Mucosa of descending colon (tissue), 3 donors: ENCODE results near the gene VAV3. TPM values are rescaled to one million over a fixed set of nuclear protein-coding genes. Genes with fewer than 3 reads are reported as not detected.

Experiments used
- ATAC-seq: fragments of 200-7000 bp; cut with Tn5 transposase; one replicate; pipeline ENCODE4 v1.9.1; 2020; ENCODE audit warnings: mild to moderate bottlenecking, moderate library complexity
- DNase-seq, 3 donors: peaks; one replicate each; pipeline ENCODE4 v3.0.0-alpha.2; 2020
- H3K36me3 ChIP-seq: fragments of 200-600 bp; one replicate; pipeline ENCODE4 v1.8.0; 2021; ENCODE audit warnings: low read depth, mild to moderate bottlenecking
- H3K4me1 ChIP-seq: fragments of 200-600 bp; one replicate; pipeline ENCODE4 v1.8.0; 2021; ENCODE audit warnings: low read depth, mild to moderate bottlenecking
- H3K4me3 ChIP-seq: fragments of 200-600 bp; one replicate; pipeline ENCODE4 v1.8.0; 2021; ENCODE audit warnings: mild to moderate bottlenecking
- H3K9me3 ChIP-seq: fragments of 200-600 bp; one replicate; pipeline ENCODE4 v1.8.0; 2021; ENCODE audit warnings: mild to moderate bottlenecking
- intact Hi-C, 2 donors: fragments of 100-400 bp; cut with DNase I in 1 of 2; cut with micrococcal nuclease in 1 of 2; formaldehyde crosslinking; loops; one replicate each; pipeline versions ENCODE4 v1.11.0 to v1.11.1; 2022; cut with DNase I, micrococcal nuclease
- microRNA-seq: library from miRNA; unstranded; fragments of <30 nt; microRNA quantifications from one replicate; pipeline ENCODE4, GENCODE V29; 2019
- total RNA-seq, 3 donors: library from RNA; stranded (reverse); fragmentation: NEBNext Ultra II Directional in 2 of 3; extraction: Animal tissue kit (Norgen Biotek cat#: 25700) in 2 of 3; gene quantifications; one replicate each; pipeline versions ENCODE4 v1.2.1 to v1.2.4, GENCODE V29; 2021 to 2023
- TF ChIP-seq, protein P1 (sequence below): fragments of 200-600 bp; IDR thresholded peaks from one replicate; pipeline ENCODE4 v1.8.0; 2022; ENCODE audit warnings: antibody characterized with exemption, mild to moderate bottlenecking
- donor health status: DM: no; HTN: no; CAD: no; lungs with moderate emphysema.
- donor health status: DM: no; HTN: no; CAD: no.
- donor health status: DM: no; HTN: yes; CAD: no.

The VAV3 gene
- total RNA-seq, 3 donors from 2014 or later = 41.3 to 142 (median 101) TPM

DNA sequence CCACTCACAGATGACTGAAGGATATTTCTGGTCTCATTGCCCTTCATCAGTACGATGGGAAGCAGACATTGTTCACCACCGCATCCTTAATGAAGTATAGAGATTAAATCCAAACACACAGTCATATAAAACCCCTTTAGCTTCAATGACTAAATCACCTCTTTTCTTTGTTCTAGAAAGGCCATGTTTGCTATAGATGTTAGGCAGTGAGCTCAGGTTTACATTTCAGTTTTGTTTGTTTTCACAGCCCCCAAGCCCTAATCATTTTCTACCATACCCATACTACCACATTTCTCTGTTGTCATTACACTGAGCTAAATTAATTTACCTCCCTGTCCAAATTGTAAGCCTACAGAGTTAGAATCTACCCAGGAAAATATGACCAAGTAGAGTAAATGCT lies 439.0 kb downstream of the VAV3 start:
- Histone ChIP-seq H3K4me1 (no peaks in the 10 kb centered on the region), H3K4me3 (no peak overlapping the region), H3K9me3 (no peaks in the 10 kb centered on the region), H3K36me3 (no peaks in the 10 kb centered on the region)
- TF ChIP-seq, protein P1, sequence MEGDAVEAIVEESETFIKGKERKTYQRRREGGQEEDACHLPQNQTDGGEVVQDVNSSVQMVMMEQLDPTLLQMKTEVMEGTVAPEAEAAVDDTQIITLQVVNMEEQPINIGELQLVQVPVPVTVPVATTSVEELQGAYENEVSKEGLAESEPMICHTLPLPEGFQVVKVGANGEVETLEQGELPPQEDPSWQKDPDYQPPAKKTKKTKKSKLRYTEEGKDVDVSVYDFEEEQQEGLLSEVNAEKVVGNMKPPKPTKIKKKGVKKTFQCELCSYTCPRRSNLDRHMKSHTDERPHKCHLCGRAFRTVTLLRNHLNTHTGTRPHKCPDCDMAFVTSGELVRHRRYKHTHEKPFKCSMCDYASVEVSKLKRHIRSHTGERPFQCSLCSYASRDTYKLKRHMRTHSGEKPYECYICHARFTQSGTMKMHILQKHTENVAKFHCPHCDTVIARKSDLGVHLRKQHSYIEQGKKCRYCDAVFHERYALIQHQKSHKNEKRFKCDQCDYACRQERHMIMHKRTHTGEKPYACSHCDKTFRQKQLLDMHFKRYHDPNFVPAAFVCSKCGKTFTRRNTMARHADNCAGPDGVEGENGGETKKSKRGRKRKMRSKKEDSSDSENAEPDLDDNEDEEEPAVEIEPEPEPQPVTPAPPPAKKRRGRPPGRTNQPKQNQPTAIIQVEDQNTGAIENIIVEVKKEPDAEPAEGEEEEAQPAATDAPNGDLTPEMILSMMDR = no peak
- intact Hi-C loops = no loop called here
- no peak for DNase-seq
- no peak for ATAC-seq

DNA sequence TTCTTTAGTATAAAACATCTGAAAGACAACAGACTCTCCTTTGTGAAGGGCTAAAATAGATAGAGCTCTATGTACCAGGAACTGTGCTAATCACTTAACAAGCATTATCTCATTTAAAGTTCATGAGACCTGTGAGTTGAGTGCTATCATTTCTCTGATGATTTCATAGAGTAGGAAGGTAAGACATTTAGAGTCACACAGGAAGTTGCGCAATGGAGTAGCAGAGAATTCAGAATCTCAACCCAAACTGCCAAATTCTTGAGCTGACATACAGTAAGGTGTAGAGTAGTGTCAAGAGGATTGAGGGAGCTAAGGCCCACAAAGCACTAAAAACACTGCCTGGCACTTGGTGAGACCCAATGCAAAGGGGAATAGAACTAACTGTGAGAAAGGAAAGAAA lies 439.8 kb downstream of the VAV3 start:
- no peak for DNase-seq
- ATAC-seq = no peak
- intact Hi-C loops = no loop called here
- Histone ChIP-seq H3K9me3 (no peaks in the 10 kb centered on the region), H3K36me3 (no peaks in the 10 kb centered on the region), H3K4me1 (no peaks in the 10 kb centered on the region), H3K4me3 (no peak overlapping the region)
- TF ChIP-seq, protein P1 = no peak

DNA sequence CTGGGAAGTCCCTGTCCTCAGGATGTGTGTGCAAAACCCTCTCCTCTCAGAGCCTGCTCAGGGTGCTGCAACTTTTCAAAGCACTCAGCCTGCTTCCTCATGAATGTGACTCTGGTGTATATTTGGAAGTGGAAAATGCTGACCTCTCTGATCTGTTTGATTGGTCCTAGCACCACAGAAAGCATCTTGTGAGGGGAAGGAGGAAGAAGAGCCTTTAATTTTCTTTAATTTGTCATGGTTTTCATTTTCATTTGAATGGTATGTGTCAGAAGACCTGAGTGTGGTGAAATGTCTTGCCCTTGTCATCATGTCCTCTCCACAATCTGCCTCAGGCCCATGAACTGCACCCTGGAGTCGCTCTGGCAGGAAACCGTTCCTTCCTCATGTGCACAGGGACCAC lies 440.7 kb downstream of the VAV3 start:
- ATAC-seq = no peak
- intact Hi-C loops = no loop called here
- TF ChIP-seq, protein P1 = no peak
- no peak for DNase-seq
- Histone ChIP-seq H3K4me3 (no peak overlapping the region), H3K9me3 (no peaks in the 10 kb centered on the region), H3K36me3 (no peaks in the 10 kb centered on the region), H3K4me1 (no peaks in the 10 kb centered on the region)

DNA sequence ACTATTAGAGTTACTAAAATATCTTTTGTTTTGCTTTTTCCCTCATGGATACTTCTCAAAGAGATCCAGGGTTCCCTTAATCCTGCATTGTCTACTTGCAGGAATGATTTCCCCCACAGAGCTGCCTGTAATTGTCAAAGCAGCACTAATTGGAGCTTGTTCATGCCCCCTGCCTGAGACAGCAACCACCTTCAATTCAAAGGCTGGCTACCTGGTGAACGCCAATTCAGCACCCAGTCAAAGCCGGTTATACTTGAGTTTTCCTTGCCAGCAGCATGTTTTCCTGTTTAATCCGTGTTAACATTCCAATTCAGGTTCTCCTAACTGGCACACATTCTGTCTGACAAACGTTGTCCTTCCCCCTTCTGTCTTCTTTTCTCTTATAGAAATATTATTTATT lies 441.2 kb downstream of the VAV3 start:
- intact Hi-C loops = no loop called here
- Histone ChIP-seq H3K4me3 (no peak overlapping the region), H3K36me3 (no peaks in the 10 kb centered on the region), H3K4me1 (no peaks in the 10 kb centered on the region), H3K9me3 (no peaks in the 10 kb centered on the region)
- TF ChIP-seq, protein P1 = no peak
- ATAC-seq (no peak), DNase-seq (no peak)

DNA sequence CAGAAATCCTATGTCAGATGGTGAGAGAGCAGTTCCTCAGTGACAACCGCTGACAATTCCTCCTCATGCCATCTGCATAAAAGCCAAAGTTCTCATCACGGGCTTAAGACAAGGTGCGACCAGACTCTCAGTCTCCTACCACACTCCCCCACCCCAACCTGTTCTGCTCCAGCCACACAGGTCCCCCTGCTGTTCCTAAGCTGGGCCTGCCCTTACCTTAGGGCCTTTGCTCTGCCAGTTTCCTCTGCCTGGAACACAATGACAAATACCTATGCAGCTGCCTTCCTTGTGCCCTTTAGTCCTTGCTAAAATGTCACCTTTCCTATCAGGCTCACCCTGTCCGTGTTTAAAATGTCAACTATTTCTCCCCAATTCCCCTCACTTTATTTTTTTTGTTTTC lies 441.9 kb downstream of the VAV3 start:
- Histone ChIP-seq H3K36me3 (no peaks in the 10 kb centered on the region), H3K4me1 (no peaks in the 10 kb centered on the region), H3K9me3 (no peaks in the 10 kb centered on the region), H3K4me3 (no peak overlapping the region)
- no peak for DNase-seq
- TF ChIP-seq, protein P1 = no peak
- ATAC-seq = no peak
- intact Hi-C loops = no loop called here

Small RNA genes within 50 kb of the gene (microRNA-seq; reads per million reads assigned to microRNA genes)
- not detected for gene MIR7852

Other genes with a start within 250 kb of the VAV3 start
- gene SLC25A24, start 235.2 kb upstream of the VAV3 start, total RNA-seq = 10 to 100 TPM; 38.1 to 81.2 (median 66.7) TPM